ENCODE data around the gene PPP4R1. TPM values are rescaled to one million over a fixed set of nuclear protein-coding genes. Genes with fewer than 3 reads are reported as not detected.
A peak's percentile ranks its signal among the peaks of the same experiment; 100 is the strongest.

PPP4R1 gene
- total and polyA plus RNA-seq, 2 of the 4 experiments (the other 2 are of a cell fraction): 80.6 to 123 TPM

- DNase-seq (no peak), ATAC-seq (ENCODE audit: low read depth) (no peak)
- Histone ChIP-seq H4K20me1 (ENCODE audit: insufficient read depth, low read length) (no peaks in the 10 kb centered on the region), H3K79me1 (ENCODE audit: low read depth in 1 of 2, low read length in 2 of 2) (peaks cover 12 to 42% of the 10 kb centered on the region in 2 experiments), H3K9ac (ENCODE audit: low read depth, low read length) (no peak overlapping the region), H4K8ac (ENCODE audit: low read depth in 2 of 2, low read length in 2 of 2) (peak overlapping the region in 1 of 2 experiments; percentile 6; a peak in 1 of 4 replicates), H3K4ac (ENCODE audit: low read depth, low read length) (peak overlapping the region; percentile 11), H3K18ac (ENCODE audit: low read depth, low read length) (no peak overlapping the region), H2BK15ac (ENCODE audit: low read depth, low read length) (no peak overlapping the region), H2AK5ac (ENCODE audit: low read depth, low read length) (no peak overlapping the region; the same call in 1 of the 2 replicates), H2AFZ (replicated peaks; ENCODE audit: low read length, poor library complexity) (no peak overlapping the region), H3K23ac (ENCODE audit: low read depth, low read length) (no peak overlapping the region), H3K56ac (ENCODE audit: extremely low read depth, insufficient read depth, low read length) (no peak overlapping the region), H3K9me1 (ENCODE audit: insufficient read depth, low read length) (peaks cover 27% of the 10 kb centered on the region), H3K27ac (ENCODE audit: insufficient read depth, low read length) (0 out of 2 replicates have a peak overlapping the region, but pooled peaks have one; percentile 13), H3K4me3 (ENCODE audit: insufficient read depth, low read depth, low read length) (no peak overlapping the region), H4K91ac (ENCODE audit: insufficient read depth, low read depth, low read length) (no peak overlapping the region; the same call in 1 of the 2 replicates), H3K14ac (replicated peaks; ENCODE audit: low read depth, low read length) (0 out of 2 replicates have a peak overlapping the region, but pooled peaks have one; percentile 11), H3K27me3 (ENCODE audit: control insufficient read depth, insufficient read depth, low read length) (no peaks in the 10 kb centered on the region), H2BK20ac (ENCODE audit: low read depth, low read length) (no peak overlapping the region), H3K4me2 (ENCODE audit: low read depth, low read length) (no peak overlapping the region), H3K4me1 (ENCODE audit: control insufficient read depth, insufficient read depth, low read length) (peaks cover 35% of the 10 kb centered on the region), H2BK5ac (ENCODE audit: low read depth, low read length, poor library complexity, severe bottlenecking) (peak overlapping the region; percentile 17), H2BK120ac (ENCODE audit: low read depth, low read length) (no peak overlapping the region), H4K5ac (ENCODE audit: low read depth, low read length) (no peak overlapping the region), H3K36me3 (ENCODE audit: control insufficient read depth, insufficient read depth, low read length) (peaks cover 35% of the 10 kb centered on the region), H2AK9ac (replicated peaks; ENCODE audit: low read depth, low read length, poor library complexity) (peak overlapping the region; percentile 15), H3K9me3 (ENCODE audit: control insufficient read depth, insufficient read depth, low read length) (no peaks in the 10 kb centered on the region)
- CTCF ChIA-PET: interaction anchor here (0.5 to 0.6 kb wide), 2 partner anchors 9 to 499 kb away, joined by 3 to 4 read pairs; no protein-coding TSS in a partner anchor
- 83% methylated on average over 1 of the region's 6 CpGs; no CpG with 5 or more reads in 1 of the 2 experiments for WGBS, 2 experiments (ENCODE audit: extremely low coverage in 2 of 2, insufficient read length in 1 of 2)
- POLR2A ChIA-PET (ENCODE audit: unreplicated experiment): no interaction called here
- dilution Hi-C loops (cut with HindIII; ENCODE audit: low sequenced_read_pairs, unreplicated experiment): no loop called here
- no peak for TF ChIP-seq CTCF (conservative IDR thresholded peaks at IDR 0.05; ENCODE audit: low read depth, low read length)
- TF ChIP-seq RCOR1 (IDR thresholded peaks at IDR 0.05; ENCODE audit: insufficient replicate concordance, low read length): no peak
- TF ChIP-seq FOS (IDR thresholded peaks at IDR 0.05; ENCODE audit: low read depth, low read length): no peak
- TF ChIP-seq CHD1 (IDR thresholded peaks at IDR 0.05; ENCODE audit: low read depth, low read length): no peak
- no peak for TF ChIP-seq ELK1 (IDR thresholded peaks at IDR 0.05; ENCODE audit: borderline replicate concordance, low read depth, low read length)
- TF ChIP-seq MAZ (IDR thresholded peaks at IDR 0.05; ENCODE audit: borderline replicate concordance, low read depth, low read length): no peak
- no peak for TF ChIP-seq RAD21 (IDR thresholded peaks at IDR 0.05; ENCODE audit: low read length)
- no peak for TF ChIP-seq SMC3 (IDR thresholded peaks at IDR 0.05; ENCODE audit: low read depth, low read length)
- BruUV-seq (replicated peaks): no TSS peak
- in situ Hi-C loops (cut with MboI; ENCODE audit: low sequenced_read_pairs): no loop called here
- intact Hi-C loops (cut with micrococcal nuclease): no loop called here
Measured at GRCh38 chr18:9537677-9538076, 76.7 kb downstream of the PPP4R1 start.
